GM10266 (cell line): ENCODE results near the gene ATP10D.

Source experiments
- DNase-seq: peaks from one replicate; pipeline ENCODE4 v3.0.0; 2012; ENCODE audit errors: extremely low spot score
- TF ChIP-seq, protein P1 (sequence below): IDR thresholded peaks from 2 replicates; pipeline ENCODE4 v1.5.1; 2012; ENCODE audit warnings: mild to moderate bottlenecking, low read depth; ENCODE audit not compliant: control insufficient read depth, insufficient read depth; ENCODE audit errors: missing control alignments

ATP10D gene

DNA sequence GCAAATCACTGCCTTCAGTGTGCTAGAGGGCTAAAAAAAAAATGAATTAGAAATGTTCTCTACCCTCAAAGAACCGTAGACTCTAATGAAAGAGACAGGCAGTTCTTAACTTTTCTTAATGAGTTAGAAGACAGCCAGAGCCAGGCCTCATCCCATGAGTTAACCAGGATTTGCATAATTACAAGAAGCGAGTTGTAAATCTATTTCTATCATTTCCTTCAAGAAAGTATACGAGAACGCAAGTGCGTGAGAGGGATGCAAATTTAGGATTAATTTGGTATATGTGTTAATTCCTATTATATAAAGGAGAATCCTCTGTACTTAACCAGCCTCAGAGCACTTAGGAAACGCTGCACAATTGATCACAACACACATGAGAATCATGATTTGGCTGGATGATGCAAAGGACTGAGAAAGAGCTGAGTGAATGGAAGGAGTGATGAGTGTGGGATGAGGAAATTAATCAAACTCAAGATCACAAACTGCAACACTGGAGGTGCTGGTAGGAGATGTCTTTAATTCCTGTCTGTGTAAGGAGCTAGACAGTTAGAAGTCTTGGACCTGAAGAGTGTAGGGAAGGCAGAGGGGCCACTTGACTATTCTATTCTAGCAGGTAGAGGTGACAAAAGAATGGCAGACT, 157.2 kb downstream of the ATP10D start:
- no peak for DNase-seq
- TF ChIP-seq, protein P1, sequence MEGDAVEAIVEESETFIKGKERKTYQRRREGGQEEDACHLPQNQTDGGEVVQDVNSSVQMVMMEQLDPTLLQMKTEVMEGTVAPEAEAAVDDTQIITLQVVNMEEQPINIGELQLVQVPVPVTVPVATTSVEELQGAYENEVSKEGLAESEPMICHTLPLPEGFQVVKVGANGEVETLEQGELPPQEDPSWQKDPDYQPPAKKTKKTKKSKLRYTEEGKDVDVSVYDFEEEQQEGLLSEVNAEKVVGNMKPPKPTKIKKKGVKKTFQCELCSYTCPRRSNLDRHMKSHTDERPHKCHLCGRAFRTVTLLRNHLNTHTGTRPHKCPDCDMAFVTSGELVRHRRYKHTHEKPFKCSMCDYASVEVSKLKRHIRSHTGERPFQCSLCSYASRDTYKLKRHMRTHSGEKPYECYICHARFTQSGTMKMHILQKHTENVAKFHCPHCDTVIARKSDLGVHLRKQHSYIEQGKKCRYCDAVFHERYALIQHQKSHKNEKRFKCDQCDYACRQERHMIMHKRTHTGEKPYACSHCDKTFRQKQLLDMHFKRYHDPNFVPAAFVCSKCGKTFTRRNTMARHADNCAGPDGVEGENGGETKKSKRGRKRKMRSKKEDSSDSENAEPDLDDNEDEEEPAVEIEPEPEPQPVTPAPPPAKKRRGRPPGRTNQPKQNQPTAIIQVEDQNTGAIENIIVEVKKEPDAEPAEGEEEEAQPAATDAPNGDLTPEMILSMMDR: no peak
